HG02885 (cell line): ENCODE measurements around the gene SLC16A9.

Source experiments
- ATAC-seq: cut with Tn5 transposase; IDR thresholded peaks from one replicate; pipeline ENCODE4 v1.9.1; 2021; ENCODE audit warnings: mild to moderate bottlenecking; ENCODE audit not compliant: unreplicated experiment, poor library complexity

The SLC16A9 gene

GRCh38 chr10:59631882-59632807 lies 77.5 kb downstream of the SLC16A9 start:
- ATAC-seq = no peak

- peak; percentile 67 for ATAC-seq
Observed at GRCh38 chr10:59631237-59631636, 78.4 kb downstream of the SLC16A9 start.

DNA sequence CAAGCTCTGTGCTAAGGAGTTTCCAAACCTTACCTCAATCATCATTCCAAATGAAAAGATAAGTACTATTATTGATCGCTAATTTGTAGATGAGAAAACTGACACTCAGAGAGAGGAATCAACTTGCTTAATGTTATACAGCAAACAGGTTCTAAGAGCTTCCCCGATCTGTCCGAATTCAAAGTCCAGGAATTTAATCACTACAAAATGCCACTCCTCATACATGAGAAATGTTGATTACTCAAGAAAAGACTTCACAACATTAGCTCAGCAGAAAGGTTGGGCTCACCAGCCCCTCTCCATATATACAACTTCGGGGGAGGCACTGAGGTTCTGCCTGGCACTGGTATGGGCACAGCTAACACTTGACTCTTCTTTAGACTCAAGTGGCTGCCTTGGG lies 80.7 kb downstream of the SLC16A9 start:
- ATAC-seq = no peak

GRCh38 chr10:59628456-59628855 lies 81.2 kb downstream of the SLC16A9 start:
- no peak for ATAC-seq

GRCh38 chr10:59627366-59628018 lies 82.2 kb downstream of the SLC16A9 start:
- no peak for ATAC-seq

DNA sequence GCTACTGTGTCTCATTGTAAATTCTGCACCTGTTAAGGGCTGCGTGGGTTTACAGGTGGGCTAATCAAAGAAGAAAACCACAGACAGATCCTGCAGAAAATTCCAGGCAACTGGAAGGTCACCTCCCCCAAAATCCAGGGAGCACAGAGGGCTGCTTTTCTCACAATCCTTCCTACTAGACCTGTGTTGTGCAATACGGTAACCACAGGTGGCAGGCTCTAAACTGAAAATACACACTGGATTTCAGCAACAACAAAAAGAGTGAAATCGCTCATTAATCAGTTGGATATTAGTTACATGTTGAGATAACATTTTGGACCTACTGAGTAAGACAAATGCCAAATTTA lies 83.2 kb downstream of the SLC16A9 start:
- no peak for ATAC-seq

- peak; percentile 82 for ATAC-seq
Observed at GRCh38 chr10:59625721-59626522, 83.7 kb downstream of the SLC16A9 start.

DNA sequence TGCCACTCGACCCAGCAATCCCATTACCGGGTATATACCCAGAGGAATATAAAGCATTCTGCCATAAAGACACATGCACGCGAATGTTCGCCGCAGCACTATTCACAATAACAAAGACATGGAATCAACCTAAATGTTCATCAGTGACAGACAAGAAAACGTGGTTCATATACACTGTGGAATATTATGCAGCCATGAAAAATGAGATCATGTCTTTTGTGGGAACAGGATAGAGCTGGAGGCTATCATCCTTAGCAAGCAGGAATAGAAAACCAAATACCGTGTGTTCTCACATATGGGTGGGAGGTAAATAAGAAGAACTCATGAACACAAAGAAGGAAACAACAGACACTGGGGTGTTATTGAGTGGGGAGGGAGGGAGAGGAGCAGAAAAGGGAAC lies 84.7 kb downstream of the SLC16A9 start:
- ATAC-seq = no peak

- no peak for ATAC-seq
Observed at GRCh38 chr10:59624136-59624535, 85.5 kb downstream of the SLC16A9 start.

DNA sequence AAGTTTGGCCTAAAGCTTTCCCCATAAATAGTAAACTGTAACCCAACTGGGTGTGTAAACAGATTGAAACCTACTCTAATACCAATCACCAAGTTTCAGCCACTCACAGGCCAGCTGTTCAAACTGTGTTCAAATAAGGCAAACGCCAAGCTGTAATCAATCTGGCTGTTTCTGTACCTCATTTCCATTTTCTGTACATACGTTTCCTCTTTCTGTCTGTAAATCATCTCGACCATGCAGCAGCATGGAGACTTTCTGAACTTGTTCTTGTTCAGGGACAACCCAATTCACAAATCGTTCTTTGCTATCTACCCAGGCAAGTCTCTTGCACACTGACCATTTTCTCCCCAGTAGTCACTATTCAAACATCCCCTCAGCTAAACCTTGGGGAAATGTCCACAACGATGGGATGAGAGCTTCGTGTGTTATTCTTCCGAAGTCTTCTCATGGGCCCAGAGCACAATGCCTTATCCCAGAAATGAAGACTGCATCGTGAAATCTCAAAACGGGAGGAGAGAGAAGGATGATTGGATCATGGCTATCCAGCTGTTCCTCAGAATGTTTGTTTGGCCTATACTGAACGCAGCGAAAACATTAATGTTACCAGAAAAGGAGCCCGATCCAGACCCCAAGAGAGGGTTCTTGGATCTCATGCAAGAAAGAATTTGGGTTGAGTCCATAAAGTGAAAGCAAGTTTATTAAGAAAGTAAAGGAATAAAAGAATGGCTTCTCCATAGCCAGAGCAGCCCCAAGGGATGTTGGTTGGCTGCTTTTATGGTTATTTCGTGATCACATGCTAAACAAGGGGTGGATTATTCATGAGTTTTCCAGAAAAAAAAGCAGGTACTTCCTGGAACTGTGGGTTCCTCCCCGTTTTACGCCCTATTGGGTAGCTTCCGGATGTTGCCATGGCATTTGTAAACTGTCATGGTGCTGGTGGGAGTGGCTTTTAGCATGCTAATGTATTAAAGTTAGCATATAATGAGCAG lies 86.2 kb downstream of the SLC16A9 start:
- no peak for ATAC-seq

GRCh38 chr10:59622320-59623132 lies 87.1 kb downstream of the SLC16A9 start:
- peak; percentile 62 for ATAC-seq

GRCh38 chr10:59621771-59622170 lies 87.9 kb downstream of the SLC16A9 start:
- ATAC-seq = no peak

- ATAC-seq = no peak
Observed at GRCh38 chr10:59618666-59619065, 91.0 kb downstream of the SLC16A9 start.

GRCh38 chr10:59617996-59618395 lies 91.7 kb downstream of the SLC16A9 start:
- no peak for ATAC-seq

GRCh38 chr10:59611048-59611447 lies 98.6 kb downstream of the SLC16A9 start:
- ATAC-seq = no peak

DNA sequence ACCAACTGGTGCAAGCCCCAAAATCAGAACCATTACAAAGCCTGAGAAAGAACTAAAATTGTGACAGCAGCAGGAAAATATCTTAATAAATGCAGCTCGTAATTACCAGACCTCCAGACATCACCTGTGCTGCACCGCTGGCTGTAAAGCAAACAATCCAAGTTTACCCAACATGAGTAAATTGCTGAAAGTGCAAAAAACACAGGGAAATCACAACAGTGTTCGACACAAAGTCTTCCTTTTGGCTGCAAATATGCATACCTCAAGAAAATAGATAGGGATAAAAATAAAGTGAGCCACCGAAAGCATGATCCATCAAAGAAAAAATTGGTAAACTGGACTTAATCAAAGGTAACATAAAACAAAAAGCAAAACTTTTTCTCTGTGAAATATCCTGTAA lies 101.7 kb downstream of the SLC16A9 start:
- no peak for ATAC-seq

- no peak for ATAC-seq
Observed at GRCh38 chr10:59606551-59606961, 103.1 kb downstream of the SLC16A9 start.

- no peak for ATAC-seq
Observed at GRCh38 chr10:59601985-59602384, 107.7 kb downstream of the SLC16A9 start.
